GM23338 (cell line): Measurements from ENCODE around the gene FMNL1. TPM values are rescaled to one million over a fixed set of nuclear protein-coding genes. Genes with fewer than 3 reads are reported as not detected.

Experiments
- ATAC-seq: fragments of 200-7000 bp; cut with Tn5 transposase; 3 replicates; pipeline ENCODE4 v1.9.1; 2020
- DNase-seq: peaks from one replicate; pipeline ENCODE4 v3.0.0-alpha.2; 2015; ENCODE audit warnings: low spot score
- H2AFZ ChIP-seq: fragments of 200-600 bp; sonication (generic); 2 replicates; pipeline ENCODE4 v1.8.0; 2016; ENCODE audit warnings: antibody characterized with exemption, mild to moderate bottlenecking, moderate library complexity
- H3F3A ChIP-seq: fragments of 200-600 bp; sonication (generic); replicated peaks from 2 replicates; pipeline ENCODE4 v1.8.0; 2017; ENCODE audit warnings: antibody characterized with exemption, mixed run types, low read depth
- H3K27ac ChIP-seq: fragments of 200-600 bp; sonication (generic); 2 replicates; pipeline ENCODE4 v1.6.1; 2016; ENCODE audit warnings: low read depth
- H3K27me3 ChIP-seq: fragments of 200-600 bp; sonication (generic); 2 replicates; pipeline ENCODE4 v1.8.0; 2016; ENCODE audit warnings: mild to moderate bottlenecking, mixed run types, moderate library complexity; ENCODE audit not compliant: insufficient read depth
- H3K36me3 ChIP-seq: fragments of 200-600 bp; sonication (generic); 2 replicates; pipeline ENCODE4 v1.8.0; 2016; ENCODE audit warnings: mild to moderate bottlenecking; ENCODE audit not compliant: insufficient read depth
- H3K4me1 ChIP-seq: fragments of 200-600 bp; sonication (generic); 2 replicates; pipeline ENCODE4 v1.8.0; 2016; ENCODE audit warnings: mild to moderate bottlenecking, moderate library complexity; ENCODE audit not compliant: insufficient read depth
- H3K4me2 ChIP-seq: fragments of 200-600 bp; sonication (generic); 2 replicates; pipeline ENCODE4 v1.7.1; 2017; ENCODE audit warnings: mixed run types
- H3K4me3 ChIP-seq: fragments of 200-600 bp; sonication (generic); 2 replicates; pipeline ENCODE4 v1.6.1; 2016; ENCODE audit warnings: mixed run types
- H3K79me2 ChIP-seq: fragments of 200-600 bp; sonication (generic); replicated peaks from 2 replicates; pipeline ENCODE4 v1.8.0; 2017; ENCODE audit warnings: mild to moderate bottlenecking; ENCODE audit not compliant: insufficient read depth
- H3K9me2 ChIP-seq: fragments of 200-600 bp; sonication (generic); 2 replicates; pipeline ENCODE4 v1.8.0; 2017; ENCODE audit not compliant: insufficient read depth
- H4K20me1 ChIP-seq: fragments of 200-600 bp; sonication (generic); replicated peaks from 2 replicates; pipeline ENCODE4 v1.8.0; 2017; ENCODE audit warnings: mild to moderate bottlenecking; ENCODE audit not compliant: insufficient read depth
- H3K27ac Mint-ChIP-seq: 2 replicates; pipeline ENCODE4 v1.8.0; 2020; ENCODE audit warnings: inconsistent platforms, mild to moderate bottlenecking, moderate library complexity, mixed read lengths
- H3K27me3 Mint-ChIP-seq: 3 replicates; pipeline ENCODE4 v1.8.0; 2022; ENCODE audit warnings: low read depth, mild to moderate bottlenecking, moderate library complexity, mixed read lengths, inconsistent platforms; ENCODE audit not compliant: insufficient read depth, poor library complexity
- H3K36me3 Mint-ChIP-seq: 3 replicates; pipeline ENCODE4 v1.8.0; 2021; ENCODE audit warnings: low read depth, mild to moderate bottlenecking, inconsistent platforms, moderate library complexity, mixed read lengths
- H3K4me1 Mint-ChIP-seq: 3 replicates; pipeline ENCODE4 v1.8.0; 2020; ENCODE audit warnings: mild to moderate bottlenecking, inconsistent platforms, mixed read lengths
- H3K4me3 Mint-ChIP-seq: 3 replicates; pipeline ENCODE4 v1.8.0; 2021; ENCODE audit warnings: moderate library complexity, mild to moderate bottlenecking, inconsistent platforms, mixed read lengths
- H3K9me3 Mint-ChIP-seq: 3 replicates; pipeline ENCODE4 v1.8.0; 2020; ENCODE audit warnings: moderate library complexity, mild to moderate bottlenecking, inconsistent platforms, mixed read lengths
- CREB1 ChIP-seq: fragments of 250-450 bp; sonication (Bioruptor Pico); IDR thresholded peaks from 2 replicates; pipeline ENCODE4 v1.5.0; 2020; ENCODE audit warnings: low read depth, mild to moderate bottlenecking, moderate library complexity
- CTCF ChIP-seq, 2 experiments: fragments of 200-600 bp in 1 of 2; sonication (generic) in 1 of 2; conservative IDR thresholded peaks; 2 replicates each; pipeline versions ENCODE4 v1.5.1 to v1.6.1; 2016 to 2017; ENCODE audit warnings: antibody characterized with exemption in 2 of 2, low read depth in 2 of 2, mild to moderate bottlenecking in 2 of 2, moderate library complexity in 1 of 2
- EZH2 ChIP-seq: fragments of 200-600 bp; sonication (generic); IDR thresholded peaks from one replicate; pipeline ENCODE4 v1.8.0; 2017; ENCODE audit warnings: antibody characterized with exemption, mild to moderate bottlenecking, low read depth; ENCODE audit not compliant: unreplicated experiment
- EZH2phosphoT487 ChIP-seq: fragments of 200-600 bp; sonication (generic); IDR thresholded peaks from one replicate; pipeline ENCODE4 v1.8.1; 2018; ENCODE audit warnings: antibody characterized with exemption; ENCODE audit not compliant: unreplicated experiment
- JUNB ChIP-seq: IDR thresholded peaks from one replicate; pipeline ENCODE4 v1.6.1; 2016; ENCODE audit warnings: antibody characterized with exemption; ENCODE audit not compliant: unreplicated experiment
- NANOG ChIP-seq: IDR thresholded peaks from 2 replicates; pipeline ENCODE4 v1.6.1; 2016; ENCODE audit warnings: antibody characterized with exemption, borderline replicate concordance
- POLR2AphosphoS5 ChIP-seq: IDR thresholded peaks from 2 replicates; pipeline ENCODE4 v1.6.1; 2016; ENCODE audit warnings: antibody characterized with exemption, low read depth
- STAT1 ChIP-seq: IDR thresholded peaks from one replicate; pipeline ENCODE4 v1.6.1; 2016; ENCODE audit warnings: antibody characterized with exemption; ENCODE audit not compliant: unreplicated experiment
- ZNF114 ChIP-seq: fragments of 250-450 bp; sonication (Bioruptor Pico); IDR thresholded peaks from 2 replicates; pipeline ENCODE4 v1.5.0; 2020; ENCODE audit warnings: mild to moderate bottlenecking, moderate library complexity
- ZNF331 ChIP-seq: fragments of 250-450 bp; sonication (Bioruptor Pico); IDR thresholded peaks from 2 replicates; pipeline ENCODE4 v1.5.0; 2020; ENCODE audit warnings: low read depth, mild to moderate bottlenecking, moderate library complexity
- polyA plus RNA-seq: library from polyadenylated mRNA; unstranded; fragments of >200 nt; fragmentation: Nextera tagmentation; extraction: Ambion mirVana; gene quantifications from 2 replicates; pipeline ENCODE4 v1.2.1, GENCODE V29; 2016
- total RNA-seq: library from RNA; depleted of rRNA; stranded (reverse); fragments of >200 nt; shearing (Covaris generic); gene quantifications from 2 replicates; pipeline ENCODE4 v1.2.3, GENCODE V29; 2014
- TF ChIP-seq, protein P1 (sequence below): IDR thresholded peaks from 2 replicates; pipeline ENCODE4 v1.6.1; 2016; ENCODE audit warnings: antibody characterized with exemption
- TF ChIP-seq, protein P2 (sequence below): fragments of 250-450 bp; sonication (Bioruptor Pico); IDR thresholded peaks from 2 replicates; pipeline ENCODE4 v1.5.0; 2020; ENCODE audit warnings: mild to moderate bottlenecking, moderate library complexity
- TF ChIP-seq, protein P3 (sequence below): IDR thresholded peaks from one replicate; pipeline ENCODE4 v1.6.1; 2018; ENCODE audit warnings: antibody characterized with exemption; ENCODE audit not compliant: unreplicated experiment

FMNL1 gene
- total and polyA plus RNA-seq, 2 experiments from 2014 or later, result 6.6 to 9.3 TPM

GRCh38 chr17:45238155-45238774 is 16.6 kb downstream of the FMNL1 start:
- Histone ChIP-seq H3K4me3 (no peak overlapping the region), H3K9me2 (no peaks in the 10 kb centered on the region), H3K4me2 (no peak overlapping the region), H3K27ac (no peak overlapping the region), H3K4me1 (peaks cover 15% of the 10 kb centered on the region), H4K20me1 (no peaks in the 10 kb centered on the region; the same call in 1 of the 2 replicates), H2AFZ (no peak overlapping the region), H3F3A (peaks cover 19% of the 10 kb centered on the region; the same call in 1 of the 2 replicates), H3K27me3 (peaks cover 50% of the 10 kb centered on the region), H3K79me2 (no peaks in the 10 kb centered on the region), H3K36me3 (no peaks in the 10 kb centered on the region)
- ATAC-seq (no peak), DNase-seq (no peak)
- H3K4me1 Mint-ChIP-seq, result peaks cover 27% of the 10 kb centered on the region
- H3K4me3 Mint-ChIP-seq, result no peak overlapping the region
- no peaks in the 10 kb centered on the region; the same call in 2 of the 3 replicates for H3K36me3 Mint-ChIP-seq
- H3K27me3 Mint-ChIP-seq, result peaks cover 47% of the 10 kb centered on the region
- TF ChIP-seq CTCF (conservative IDR thresholded peaks at IDR 0.05; ENCODE audit: low read depth in 2 of 2), result no peak
- no peak for TF ChIP-seq CREB1
- TF ChIP-seq JUNB, result no peak
- TF ChIP-seq, protein P1, sequence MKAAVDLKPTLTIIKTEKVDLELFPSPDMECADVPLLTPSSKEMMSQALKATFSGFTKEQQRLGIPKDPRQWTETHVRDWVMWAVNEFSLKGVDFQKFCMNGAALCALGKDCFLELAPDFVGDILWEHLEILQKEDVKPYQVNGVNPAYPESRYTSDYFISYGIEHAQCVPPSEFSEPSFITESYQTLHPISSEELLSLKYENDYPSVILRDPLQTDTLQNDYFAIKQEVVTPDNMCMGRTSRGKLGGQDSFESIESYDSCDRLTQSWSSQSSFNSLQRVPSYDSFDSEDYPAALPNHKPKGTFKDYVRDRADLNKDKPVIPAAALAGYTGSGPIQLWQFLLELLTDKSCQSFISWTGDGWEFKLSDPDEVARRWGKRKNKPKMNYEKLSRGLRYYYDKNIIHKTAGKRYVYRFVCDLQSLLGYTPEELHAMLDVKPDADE, result no peak
- TF ChIP-seq POLR2AphosphoS5, result no peak
- no peak for TF ChIP-seq STAT1
- TF ChIP-seq, protein P2, sequence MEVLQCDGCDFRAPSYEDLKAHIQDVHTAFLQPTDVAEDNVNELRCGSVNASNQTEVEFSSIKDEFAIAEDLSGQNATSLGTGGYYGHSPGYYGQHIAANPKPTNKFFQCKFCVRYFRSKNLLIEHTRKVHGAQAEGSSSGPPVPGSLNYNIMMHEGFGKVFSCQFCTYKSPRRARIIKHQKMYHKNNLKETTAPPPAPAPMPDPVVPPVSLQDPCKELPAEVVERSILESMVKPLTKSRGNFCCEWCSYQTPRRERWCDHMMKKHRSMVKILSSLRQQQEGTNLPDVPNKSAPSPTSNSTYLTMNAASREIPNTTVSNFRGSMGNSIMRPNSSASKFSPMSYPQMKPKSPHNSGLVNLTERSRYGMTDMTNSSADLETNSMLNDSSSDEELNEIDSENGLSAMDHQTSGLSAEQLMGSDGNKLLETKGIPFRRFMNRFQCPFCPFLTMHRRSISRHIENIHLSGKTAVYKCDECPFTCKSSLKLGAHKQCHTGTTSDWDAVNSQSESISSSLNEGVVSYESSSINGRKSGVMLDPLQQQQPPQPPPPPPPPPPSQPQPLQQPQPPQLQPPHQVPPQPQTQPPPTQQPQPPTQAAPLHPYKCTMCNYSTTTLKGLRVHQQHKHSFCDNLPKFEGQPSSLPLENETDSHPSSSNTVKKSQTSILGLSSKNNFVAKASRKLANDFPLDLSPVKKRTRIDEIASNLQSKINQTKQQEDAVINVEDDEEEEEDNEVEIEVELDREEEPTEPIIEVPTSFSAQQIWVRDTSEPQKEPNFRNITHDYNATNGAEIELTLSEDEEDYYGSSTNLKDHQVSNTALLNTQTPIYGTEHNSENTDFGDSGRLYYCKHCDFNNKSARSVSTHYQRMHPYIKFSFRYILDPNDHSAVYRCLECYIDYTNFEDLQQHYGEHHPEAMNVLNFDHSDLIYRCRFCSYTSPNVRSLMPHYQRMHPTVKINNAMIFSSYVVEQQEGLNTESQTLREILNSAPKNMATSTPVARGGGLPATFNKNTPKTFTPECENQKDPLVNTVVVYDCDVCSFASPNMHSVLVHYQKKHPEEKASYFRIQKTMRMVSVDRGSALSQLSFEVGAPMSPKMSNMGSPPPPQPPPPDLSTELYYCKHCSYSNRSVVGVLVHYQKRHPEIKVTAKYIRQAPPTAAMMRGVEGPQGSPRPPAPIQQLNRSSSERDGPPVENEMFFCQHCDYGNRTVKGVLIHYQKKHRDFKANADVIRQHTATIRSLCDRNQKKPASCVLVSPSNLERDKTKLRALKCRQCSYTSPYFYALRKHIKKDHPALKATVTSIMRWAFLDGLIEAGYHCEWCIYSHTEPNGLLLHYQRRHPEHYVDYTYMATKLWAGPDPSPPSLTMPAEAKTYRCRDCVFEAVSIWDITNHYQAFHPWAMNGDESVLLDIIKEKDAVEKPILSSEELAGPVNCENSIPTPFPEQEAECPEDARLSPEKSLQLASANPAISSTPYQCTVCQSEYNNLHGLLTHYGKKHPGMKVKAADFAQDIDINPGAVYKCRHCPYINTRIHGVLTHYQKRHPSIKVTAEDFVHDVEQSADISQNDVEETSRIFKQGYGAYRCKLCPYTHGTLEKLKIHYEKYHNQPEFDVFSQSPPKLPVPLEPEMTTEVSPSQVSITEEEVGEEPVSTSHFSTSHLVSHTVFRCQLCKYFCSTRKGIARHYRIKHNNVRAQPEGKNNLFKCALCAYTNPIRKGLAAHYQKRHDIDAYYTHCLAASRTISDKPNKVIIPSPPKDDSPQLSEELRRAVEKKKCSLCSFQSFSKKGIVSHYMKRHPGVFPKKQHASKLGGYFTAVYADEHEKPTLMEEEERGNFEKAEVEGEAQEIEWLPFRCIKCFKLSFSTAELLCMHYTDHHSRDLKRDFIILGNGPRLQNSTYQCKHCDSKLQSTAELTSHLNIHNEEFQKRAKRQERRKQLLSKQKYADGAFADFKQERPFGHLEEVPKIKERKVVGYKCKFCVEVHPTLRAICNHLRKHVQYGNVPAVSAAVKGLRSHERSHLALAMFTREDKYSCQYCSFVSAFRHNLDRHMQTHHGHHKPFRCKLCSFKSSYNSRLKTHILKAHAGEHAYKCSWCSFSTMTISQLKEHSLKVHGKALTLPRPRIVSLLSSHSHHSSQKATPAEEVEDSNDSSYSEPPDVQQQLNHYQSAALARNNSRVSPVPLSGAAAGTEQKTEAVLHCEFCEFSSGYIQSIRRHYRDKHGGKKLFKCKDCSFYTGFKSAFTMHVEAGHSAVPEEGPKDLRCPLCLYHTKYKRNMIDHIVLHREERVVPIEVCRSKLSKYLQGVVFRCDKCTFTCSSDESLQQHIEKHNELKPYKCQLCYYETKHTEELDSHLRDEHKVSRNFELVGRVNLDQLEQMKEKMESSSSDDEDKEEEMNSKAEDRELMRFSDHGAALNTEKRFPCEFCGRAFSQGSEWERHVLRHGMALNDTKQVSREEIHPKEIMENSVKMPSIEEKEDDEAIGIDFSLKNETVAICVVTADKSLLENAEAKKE (CRISPR knock-in tag), result no peak
- no peak for TF ChIP-seq ZNF331 (CRISPR knock-in tag)
- no peak for TF ChIP-seq EZH2
- TF ChIP-seq ZNF114 (CRISPR knock-in tag), result no peak
- TF ChIP-seq, protein P3, sequence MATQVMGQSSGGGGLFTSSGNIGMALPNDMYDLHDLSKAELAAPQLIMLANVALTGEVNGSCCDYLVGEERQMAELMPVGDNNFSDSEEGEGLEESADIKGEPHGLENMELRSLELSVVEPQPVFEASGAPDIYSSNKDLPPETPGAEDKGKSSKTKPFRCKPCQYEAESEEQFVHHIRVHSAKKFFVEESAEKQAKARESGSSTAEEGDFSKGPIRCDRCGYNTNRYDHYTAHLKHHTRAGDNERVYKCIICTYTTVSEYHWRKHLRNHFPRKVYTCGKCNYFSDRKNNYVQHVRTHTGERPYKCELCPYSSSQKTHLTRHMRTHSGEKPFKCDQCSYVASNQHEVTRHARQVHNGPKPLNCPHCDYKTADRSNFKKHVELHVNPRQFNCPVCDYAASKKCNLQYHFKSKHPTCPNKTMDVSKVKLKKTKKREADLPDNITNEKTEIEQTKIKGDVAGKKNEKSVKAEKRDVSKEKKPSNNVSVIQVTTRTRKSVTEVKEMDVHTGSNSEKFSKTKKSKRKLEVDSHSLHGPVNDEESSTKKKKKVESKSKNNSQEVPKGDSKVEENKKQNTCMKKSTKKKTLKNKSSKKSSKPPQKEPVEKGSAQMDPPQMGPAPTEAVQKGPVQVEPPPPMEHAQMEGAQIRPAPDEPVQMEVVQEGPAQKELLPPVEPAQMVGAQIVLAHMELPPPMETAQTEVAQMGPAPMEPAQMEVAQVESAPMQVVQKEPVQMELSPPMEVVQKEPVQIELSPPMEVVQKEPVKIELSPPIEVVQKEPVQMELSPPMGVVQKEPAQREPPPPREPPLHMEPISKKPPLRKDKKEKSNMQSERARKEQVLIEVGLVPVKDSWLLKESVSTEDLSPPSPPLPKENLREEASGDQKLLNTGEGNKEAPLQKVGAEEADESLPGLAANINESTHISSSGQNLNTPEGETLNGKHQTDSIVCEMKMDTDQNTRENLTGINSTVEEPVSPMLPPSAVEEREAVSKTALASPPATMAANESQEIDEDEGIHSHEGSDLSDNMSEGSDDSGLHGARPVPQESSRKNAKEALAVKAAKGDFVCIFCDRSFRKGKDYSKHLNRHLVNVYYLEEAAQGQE, result no peak
- TF ChIP-seq NANOG, result no peak
- no peak for TF ChIP-seq EZH2phosphoT487
- H3K9me3 Mint-ChIP-seq, result no peaks in the 10 kb centered on the region; the same call in 2 of the 3 replicates
- no peak overlapping the region for H3K27ac Mint-ChIP-seq
